ENCODE results near the gene KIAA0232. TPM values are rescaled to one million over a fixed set of nuclear protein-coding genes. Genes with fewer than 3 reads are reported as not detected.

The KIAA0232 gene
- polyA plus RNA-seq, 1 donor from 2014 or later = 57.6 TPM

DNA sequence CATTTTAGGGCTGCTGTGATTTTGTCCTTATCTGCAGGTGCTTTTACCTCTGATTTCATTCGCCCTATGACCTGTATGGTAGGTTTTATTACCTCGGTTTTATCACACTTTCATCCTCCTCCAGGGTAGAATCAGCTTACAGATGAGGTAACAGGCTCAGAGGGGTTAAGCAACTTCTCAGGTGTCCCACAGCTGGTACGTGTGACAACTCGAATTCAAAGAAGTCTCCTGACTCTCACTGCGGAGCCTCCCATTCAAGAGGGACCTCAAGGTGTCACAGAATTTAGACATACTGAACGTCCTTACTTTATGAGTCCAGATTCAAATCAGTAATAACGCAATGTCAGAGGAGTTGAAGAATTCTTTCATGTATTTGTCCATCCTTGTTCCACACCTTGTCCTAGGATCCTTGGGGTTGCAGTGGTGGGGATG is 12.5 kb upstream of the KIAA0232 start:
- H3K9me2 ChIP-seq (ENCODE audit: insufficient read depth, low read length) = no peaks in the 10 kb centered on the region
- no peaks in the 10 kb centered on the region for H4K20me1 ChIP-seq (ENCODE audit: insufficient read depth)
- H3K27ac ChIP-seq (ENCODE audit: low read length) = no peak overlapping the region
- H3K4me3 ChIP-seq (ENCODE audit: low read length) = no peak overlapping the region
- no peaks in the 10 kb centered on the region for H3K9me3 ChIP-seq (ENCODE audit: low read length)
- no peaks in the 10 kb centered on the region for H3K27me3 ChIP-seq (ENCODE audit: insufficient read depth, low read depth, low read length)
- TF ChIP-seq MXI1 (conservative IDR thresholded peaks at IDR 0.05; ENCODE audit: poor library complexity, severe bottlenecking) = no peak
- TF ChIP-seq SMC3 (conservative IDR thresholded peaks at IDR 0.05; ENCODE audit: poor library complexity) = no peak
- TF ChIP-seq RAD21 (conservative IDR thresholded peaks at IDR 0.05) = no peak
- no peak for TF ChIP-seq EP300 (conservative IDR thresholded peaks at IDR 0.05; ENCODE audit: poor library complexity, severe bottlenecking)
- TF ChIP-seq POLR2AphosphoS5 (IDR thresholded peaks at IDR 0.05) = no peak
- TF ChIP-seq TAF1 (IDR thresholded peaks at IDR 0.05; ENCODE audit: low read depth) = no peak
- TF ChIP-seq, protein P1, sequence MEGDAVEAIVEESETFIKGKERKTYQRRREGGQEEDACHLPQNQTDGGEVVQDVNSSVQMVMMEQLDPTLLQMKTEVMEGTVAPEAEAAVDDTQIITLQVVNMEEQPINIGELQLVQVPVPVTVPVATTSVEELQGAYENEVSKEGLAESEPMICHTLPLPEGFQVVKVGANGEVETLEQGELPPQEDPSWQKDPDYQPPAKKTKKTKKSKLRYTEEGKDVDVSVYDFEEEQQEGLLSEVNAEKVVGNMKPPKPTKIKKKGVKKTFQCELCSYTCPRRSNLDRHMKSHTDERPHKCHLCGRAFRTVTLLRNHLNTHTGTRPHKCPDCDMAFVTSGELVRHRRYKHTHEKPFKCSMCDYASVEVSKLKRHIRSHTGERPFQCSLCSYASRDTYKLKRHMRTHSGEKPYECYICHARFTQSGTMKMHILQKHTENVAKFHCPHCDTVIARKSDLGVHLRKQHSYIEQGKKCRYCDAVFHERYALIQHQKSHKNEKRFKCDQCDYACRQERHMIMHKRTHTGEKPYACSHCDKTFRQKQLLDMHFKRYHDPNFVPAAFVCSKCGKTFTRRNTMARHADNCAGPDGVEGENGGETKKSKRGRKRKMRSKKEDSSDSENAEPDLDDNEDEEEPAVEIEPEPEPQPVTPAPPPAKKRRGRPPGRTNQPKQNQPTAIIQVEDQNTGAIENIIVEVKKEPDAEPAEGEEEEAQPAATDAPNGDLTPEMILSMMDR (IDR thresholded peaks at IDR 0.05; ENCODE audit: poor library complexity, severe bottlenecking) = no peak
- TF ChIP-seq, protein P2, sequence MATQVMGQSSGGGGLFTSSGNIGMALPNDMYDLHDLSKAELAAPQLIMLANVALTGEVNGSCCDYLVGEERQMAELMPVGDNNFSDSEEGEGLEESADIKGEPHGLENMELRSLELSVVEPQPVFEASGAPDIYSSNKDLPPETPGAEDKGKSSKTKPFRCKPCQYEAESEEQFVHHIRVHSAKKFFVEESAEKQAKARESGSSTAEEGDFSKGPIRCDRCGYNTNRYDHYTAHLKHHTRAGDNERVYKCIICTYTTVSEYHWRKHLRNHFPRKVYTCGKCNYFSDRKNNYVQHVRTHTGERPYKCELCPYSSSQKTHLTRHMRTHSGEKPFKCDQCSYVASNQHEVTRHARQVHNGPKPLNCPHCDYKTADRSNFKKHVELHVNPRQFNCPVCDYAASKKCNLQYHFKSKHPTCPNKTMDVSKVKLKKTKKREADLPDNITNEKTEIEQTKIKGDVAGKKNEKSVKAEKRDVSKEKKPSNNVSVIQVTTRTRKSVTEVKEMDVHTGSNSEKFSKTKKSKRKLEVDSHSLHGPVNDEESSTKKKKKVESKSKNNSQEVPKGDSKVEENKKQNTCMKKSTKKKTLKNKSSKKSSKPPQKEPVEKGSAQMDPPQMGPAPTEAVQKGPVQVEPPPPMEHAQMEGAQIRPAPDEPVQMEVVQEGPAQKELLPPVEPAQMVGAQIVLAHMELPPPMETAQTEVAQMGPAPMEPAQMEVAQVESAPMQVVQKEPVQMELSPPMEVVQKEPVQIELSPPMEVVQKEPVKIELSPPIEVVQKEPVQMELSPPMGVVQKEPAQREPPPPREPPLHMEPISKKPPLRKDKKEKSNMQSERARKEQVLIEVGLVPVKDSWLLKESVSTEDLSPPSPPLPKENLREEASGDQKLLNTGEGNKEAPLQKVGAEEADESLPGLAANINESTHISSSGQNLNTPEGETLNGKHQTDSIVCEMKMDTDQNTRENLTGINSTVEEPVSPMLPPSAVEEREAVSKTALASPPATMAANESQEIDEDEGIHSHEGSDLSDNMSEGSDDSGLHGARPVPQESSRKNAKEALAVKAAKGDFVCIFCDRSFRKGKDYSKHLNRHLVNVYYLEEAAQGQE (IDR thresholded peaks at IDR 0.05; ENCODE audit: borderline replicate concordance) = no peak
- TF ChIP-seq EZH2 (IDR thresholded peaks at IDR 0.05; ENCODE audit: borderline replicate concordance, insufficient read depth, low read length, poor library complexity, severe bottlenecking) = no peak
- no peak overlapping the region for H3K4me2 ChIP-seq (ENCODE audit: low read length)
- no peak overlapping the region for H2AFZ ChIP-seq (ENCODE audit: low read depth, low read length)
- no peaks in the 10 kb centered on the region for H3K79me2 ChIP-seq (replicated peaks; ENCODE audit: insufficient read depth, low read length)
- no peak overlapping the region for H3K9ac ChIP-seq (ENCODE audit: low read length)
- no peaks in the 10 kb centered on the region for H3F3A ChIP-seq (ENCODE audit: insufficient read depth, low read length, poor library complexity, severe bottlenecking)
- no peaks in the 10 kb centered on the region for H3K36me3 ChIP-seq (ENCODE audit: insufficient read depth, low read length)

DNA sequence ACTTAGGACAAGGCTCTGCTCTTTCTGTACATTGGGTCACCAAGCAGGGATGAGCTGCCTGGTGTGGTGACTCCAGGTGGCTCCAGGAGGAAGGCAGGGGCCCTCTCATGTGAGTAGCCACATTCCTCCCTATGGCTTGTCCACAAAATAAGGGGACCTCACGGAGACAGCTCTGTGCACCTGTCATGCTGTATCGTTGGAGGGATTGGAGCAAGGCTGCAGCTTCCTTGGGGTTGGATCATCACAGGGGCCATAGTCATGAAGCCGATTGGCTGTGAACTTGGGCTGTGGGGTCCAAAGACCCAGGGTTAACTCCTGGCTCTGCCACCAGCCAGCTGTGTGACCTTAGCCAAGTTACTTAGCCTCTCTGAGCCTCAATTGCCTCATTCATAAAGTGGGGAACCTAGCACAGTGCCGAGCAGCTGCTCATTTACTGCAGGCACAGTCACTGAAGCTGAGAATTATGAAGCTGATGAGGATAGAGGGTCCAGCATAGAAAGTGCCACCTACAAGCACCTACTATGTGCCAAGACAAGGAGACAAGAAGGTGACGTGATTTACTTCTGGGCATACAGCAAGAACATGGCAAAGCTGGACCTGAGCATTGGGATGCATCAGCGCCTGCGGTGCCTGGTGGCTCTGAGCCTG is 11.8 kb upstream of the KIAA0232 start:
- H3K27ac ChIP-seq (ENCODE audit: low read length) = no peak overlapping the region
- no peak overlapping the region for H3K4me2 ChIP-seq (ENCODE audit: low read length)
- H3K9me2 ChIP-seq (ENCODE audit: insufficient read depth, low read length) = no peaks in the 10 kb centered on the region

More for the DNA sequence above, 11.8 kb upstream of the KIAA0232 start:
- Histone ChIP-seq H3K4me3 (ENCODE audit: low read length) (no peak overlapping the region), H3K36me3 (ENCODE audit: insufficient read depth, low read length) (no peaks in the 10 kb centered on the region), H3K27me3 (ENCODE audit: insufficient read depth, low read depth, low read length) (no peaks in the 10 kb centered on the region), H3F3A (ENCODE audit: insufficient read depth, low read length, poor library complexity, severe bottlenecking) (no peaks in the 10 kb centered on the region), H3K9me3 (ENCODE audit: low read length) (no peaks in the 10 kb centered on the region), H3K79me2 (replicated peaks; ENCODE audit: insufficient read depth, low read length) (no peaks in the 10 kb centered on the region), H4K20me1 (ENCODE audit: insufficient read depth) (no peaks in the 10 kb centered on the region), H2AFZ (ENCODE audit: low read depth, low read length) (no peak overlapping the region), H3K9ac (ENCODE audit: low read length) (no peak overlapping the region)
- TF ChIP-seq, protein P2 (IDR thresholded peaks at IDR 0.05; ENCODE audit: borderline replicate concordance) = no peak
- TF ChIP-seq TAF1 (IDR thresholded peaks at IDR 0.05; ENCODE audit: low read depth) = no peak
- TF ChIP-seq, protein P1 (IDR thresholded peaks at IDR 0.05; ENCODE audit: poor library complexity, severe bottlenecking) = no peak
- TF ChIP-seq RAD21 (conservative IDR thresholded peaks at IDR 0.05) = no peak
- TF ChIP-seq MXI1 (conservative IDR thresholded peaks at IDR 0.05; ENCODE audit: poor library complexity, severe bottlenecking) = no peak
- no peak for TF ChIP-seq EZH2 (IDR thresholded peaks at IDR 0.05; ENCODE audit: borderline replicate concordance, insufficient read depth, low read length, poor library complexity, severe bottlenecking)
- no peak for TF ChIP-seq SMC3 (conservative IDR thresholded peaks at IDR 0.05; ENCODE audit: poor library complexity)
- no peak for TF ChIP-seq EP300 (conservative IDR thresholded peaks at IDR 0.05; ENCODE audit: poor library complexity, severe bottlenecking)
- TF ChIP-seq POLR2AphosphoS5 (IDR thresholded peaks at IDR 0.05) = no peak

Measured in neural cell (in vitro differentiated cells).